Stimulated activated CD8-positive, alpha-beta memory T cell treated with anti-CD3 and anti-CD28 coated beads, Interleukin-4, amount 100 ng/mL, for 1 hour (primary cell): ENCODE data around the gene KLF1.
"Not testable (repeated sequence)": the region's sequence is repeated elsewhere in the genome, so short reads cannot be mapped to it uniquely, and the experiment has no call there.

ENCODE experiments used
- DNase-seq, 2 donors: peaks; one replicate each; pipeline ENCODE4 v3.0.0-alpha.2; 2020; ENCODE audit warnings: low read depth in 2 of 2, low spot score in 1 of 2

Gene KLF1

DNA sequence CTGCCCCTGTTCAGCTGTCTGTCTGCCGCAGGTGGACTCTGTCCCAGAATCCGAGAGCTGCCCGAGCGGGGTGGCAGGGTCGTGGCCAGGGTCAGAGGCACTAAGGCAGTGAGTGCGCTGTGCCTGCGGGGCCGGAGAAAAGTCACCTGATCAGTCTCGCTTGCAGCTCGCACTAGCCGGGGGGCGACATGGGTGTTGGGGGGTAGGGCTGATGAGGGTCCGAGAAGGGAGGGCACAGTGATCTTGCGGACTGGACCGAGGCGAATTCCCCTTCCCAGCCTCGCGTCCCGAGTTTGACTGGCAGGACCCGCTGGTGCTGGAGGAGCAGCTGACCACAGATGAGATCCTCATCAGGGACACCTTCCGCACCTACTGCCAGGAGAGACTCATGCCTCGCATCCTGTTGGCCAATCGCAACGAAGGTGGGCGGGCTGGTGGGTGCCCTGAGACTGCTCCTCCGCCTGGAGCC, 4.6 kb upstream of the KLF1 start:
- DNase-seq = no peak

DNA sequence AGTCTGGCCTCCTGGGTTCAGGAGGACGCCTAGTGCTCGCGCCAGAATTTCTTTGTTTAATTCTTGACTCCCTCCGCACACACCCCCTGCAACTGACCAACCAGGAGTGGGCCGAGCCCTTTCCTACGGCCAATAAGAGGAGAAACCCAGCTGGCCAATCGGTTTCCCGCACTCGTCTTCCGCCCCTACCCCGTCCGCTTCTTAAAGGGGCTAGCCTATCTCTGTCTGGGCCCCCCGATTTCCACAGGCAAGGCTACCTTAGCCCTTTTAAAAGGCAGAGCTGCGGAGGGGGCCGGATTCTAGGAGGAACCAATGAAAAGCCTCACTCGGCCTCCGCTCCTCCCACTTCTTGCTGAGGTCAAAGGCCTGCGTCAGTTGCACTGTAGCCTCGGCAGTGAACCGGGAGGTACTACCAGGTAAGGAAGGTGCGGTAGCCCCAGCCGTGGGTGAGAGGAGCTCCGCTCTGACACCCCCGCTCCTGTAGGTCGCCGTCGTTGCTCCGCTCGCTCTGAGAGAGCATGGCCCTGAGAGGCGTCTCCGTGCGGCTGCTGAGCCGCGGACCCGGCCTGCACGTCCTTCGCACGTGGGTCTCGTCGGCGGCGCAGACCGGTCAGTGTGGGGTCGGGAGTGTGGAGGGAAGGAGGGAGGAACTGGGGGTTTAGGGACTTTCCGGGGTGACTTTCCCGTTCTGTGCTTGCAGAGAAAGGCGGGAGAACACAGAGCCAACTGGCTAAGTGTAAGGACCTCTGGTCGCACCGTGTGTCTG, 4.0 kb upstream of the KLF1 start, which contains the start of gene GCDH:
Gene GCDH (plus strand): TSS at position 374 of the 766 bp plus-strand sequence. CDS start 145 bp downstream, at position 519.
- DNase-seq = peak; percentile 87 to 93

DNA sequence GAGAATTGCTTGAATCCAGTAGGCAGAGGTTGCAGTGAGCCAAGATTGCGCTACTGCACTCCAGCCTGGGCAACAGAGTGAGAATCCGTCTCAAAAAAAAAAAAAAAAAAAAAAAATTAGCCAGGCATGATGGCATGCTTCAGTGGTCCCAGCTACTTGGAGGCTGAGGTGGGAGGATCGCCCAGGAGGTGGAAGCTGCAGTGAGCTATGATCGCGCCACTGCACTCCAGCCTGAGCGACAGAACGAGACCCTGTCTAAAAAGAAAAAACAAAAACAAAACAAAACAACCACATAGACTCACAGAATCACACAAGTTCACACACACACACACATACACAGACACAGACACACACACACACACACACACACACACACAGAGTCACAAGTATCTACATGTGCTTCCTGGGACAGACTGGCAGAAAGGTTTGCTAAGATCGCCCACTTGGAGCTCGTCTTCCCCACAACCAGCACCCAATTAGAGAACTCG, 3.3 kb upstream of the KLF1 start:
- not testable (repeated sequence) for DNase-seq

DNA sequence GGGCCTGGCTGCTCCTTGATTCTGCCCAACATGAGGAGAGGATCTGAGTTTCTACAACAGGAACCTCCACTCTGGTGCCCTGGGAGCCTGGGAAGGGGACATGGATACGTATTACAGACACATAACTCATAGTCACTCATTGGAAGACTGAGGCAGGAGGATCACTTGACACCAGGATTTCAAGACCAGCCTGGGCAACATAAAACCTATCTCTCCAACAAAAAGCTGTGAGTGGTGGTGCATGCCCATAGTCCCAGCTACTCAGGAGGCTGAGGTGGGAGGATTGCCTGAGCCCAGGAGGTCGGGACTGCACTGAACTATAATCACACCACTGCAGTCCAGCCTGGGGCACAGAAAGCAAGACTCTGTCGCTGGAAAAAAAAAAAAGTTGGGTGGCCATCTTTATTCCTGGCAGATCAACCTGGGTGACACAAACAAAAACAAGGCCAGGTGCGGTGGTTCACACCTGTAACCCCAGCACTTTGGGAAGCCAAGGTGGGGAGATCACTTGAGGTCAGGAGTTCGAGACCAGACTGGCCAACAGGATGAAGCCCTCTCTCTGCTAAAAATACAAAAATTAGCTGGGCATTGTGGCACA, 1.1 kb upstream of the KLF1 start:
- DNase-seq = no peak

DNA sequence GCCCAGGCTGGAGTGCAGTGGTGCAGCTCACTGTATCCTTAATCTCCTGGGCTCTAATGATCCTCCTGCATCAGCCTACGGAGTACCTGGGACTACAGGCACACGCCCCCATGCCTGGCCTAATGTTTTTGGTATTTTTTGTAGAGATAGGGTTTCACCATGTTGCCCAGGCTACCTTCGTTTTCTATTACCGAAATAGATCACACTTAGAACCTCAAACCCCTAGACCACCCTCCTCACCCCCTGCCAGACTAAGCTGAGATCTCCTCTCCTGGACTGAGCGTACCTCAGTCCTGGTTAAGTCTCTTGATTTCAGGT, 391 bp downstream of the KLF1 start:
- DNase-seq = no peak

DNA sequence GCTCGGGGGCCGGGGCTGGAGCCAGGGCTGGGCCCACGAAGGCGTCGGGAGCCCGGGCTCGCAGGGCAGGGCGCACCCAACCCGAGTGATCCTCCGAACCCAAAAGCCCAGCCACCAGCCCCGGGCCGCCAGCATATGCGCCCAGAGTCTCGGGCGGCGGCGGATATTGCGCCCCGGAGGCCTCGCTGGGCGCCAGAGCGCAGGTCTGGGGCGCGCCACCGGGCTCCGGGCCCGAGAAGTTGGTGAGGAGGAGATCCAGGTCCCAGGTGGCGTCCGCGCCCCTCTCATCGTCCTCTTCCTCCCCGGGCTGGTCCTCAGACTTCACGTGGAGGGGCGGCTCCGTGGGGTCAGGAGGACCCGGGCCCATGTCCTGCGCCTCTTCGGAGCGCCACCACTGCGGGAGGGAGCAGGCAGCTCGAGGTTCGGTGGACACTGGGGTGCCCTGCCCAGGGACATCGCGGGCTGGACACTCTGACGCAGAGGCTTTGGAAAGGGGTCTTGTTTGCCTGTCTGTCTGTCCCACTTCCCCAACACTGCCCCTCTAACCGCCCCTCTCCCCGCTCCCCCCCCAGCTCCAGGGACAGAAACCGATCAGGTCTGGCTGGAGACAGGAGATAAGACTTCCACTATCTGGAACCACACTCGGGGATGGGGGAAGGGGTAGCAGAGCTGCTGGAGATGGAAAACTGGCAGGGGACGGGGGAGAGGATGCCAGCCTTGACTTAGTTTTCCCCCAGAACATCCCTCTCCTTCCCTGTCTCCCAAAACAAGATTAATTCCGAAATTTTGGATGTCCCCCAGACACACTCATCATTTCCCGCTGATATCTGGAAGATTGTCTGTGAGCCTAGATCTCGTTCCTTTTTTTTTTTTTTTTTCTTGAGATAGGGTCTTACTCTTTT, 1.0 kb downstream of the KLF1 start:
- no peak for DNase-seq

DNA sequence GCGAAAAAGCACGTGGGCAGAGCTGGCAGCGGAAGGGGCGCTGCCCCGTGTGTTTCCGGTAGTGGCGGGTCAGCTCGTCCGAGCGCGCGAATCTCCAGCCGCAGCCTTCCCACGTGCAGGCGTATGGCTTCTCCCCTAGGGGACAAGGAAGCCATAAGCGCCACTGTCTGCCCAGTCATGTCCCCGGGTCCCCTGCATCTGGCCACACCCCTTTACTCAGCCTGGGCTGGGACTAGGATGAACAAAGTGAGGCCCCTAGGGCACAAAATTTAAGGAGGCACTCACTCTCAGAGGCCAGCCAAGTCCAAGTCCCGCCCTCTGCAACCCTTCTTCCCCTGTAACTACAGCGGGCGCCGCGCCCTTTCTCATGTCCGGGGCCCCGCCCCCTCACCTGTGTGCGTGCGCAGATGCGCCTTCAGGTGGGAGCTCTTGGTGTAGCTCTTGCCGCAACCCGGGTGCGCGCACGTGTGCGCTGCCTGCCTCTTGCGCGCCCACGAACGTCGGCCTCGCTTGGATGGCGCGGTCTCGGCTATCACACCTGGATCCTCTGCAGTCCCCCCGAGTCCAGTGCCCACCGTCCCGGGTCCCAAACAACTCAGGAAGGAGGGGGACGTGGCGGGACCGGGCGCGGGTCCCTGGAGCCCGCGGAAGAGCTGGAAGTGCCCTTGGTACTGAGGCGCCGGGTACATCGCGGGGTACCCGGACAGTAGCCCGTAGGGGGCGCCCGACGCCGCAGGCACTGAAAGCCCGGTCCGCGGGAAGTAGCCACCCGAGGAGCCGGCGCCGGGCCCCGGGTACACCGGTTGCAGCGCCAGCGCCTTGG, 1.9 kb downstream of the KLF1 start:
- peak; percentile 57 to 67 for DNase-seq

DNA sequence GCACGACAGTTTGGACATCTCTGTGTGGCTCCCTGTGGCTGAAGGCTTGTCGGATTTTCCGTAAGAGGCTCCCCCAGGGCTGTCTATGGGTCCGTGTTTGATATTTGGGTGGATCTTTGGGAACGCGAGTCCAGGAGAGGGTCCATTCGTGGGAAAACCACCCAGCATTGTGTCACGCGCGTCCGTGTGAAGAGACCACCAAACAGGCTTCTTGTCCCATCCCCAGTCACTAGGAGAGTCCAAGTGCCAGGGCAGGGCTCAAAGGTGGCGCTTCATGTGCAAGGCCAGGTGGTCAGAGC, 2.4 kb downstream of the KLF1 start:
- no peak for DNase-seq

DNA sequence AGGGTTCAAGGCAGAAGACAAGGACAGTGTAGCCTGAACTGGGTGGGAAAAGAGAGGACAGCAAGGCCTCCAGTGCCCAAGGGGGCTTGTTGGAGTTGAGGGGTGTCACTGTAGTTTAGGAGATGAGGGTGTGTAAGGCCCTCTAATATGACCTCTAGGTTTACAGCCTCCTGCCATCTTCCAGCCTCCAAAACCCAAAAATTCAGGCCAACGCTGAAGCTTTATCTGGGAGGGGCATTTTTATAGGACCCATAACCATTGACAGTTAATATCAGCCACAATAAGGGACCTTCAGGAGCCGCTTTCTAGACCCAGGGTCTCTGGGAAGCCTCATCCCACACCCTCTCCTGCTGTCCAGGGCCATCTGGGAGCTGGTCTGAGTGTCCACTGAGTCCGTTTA, 2.8 kb downstream of the KLF1 start:
- DNase-seq = no peak

DNA sequence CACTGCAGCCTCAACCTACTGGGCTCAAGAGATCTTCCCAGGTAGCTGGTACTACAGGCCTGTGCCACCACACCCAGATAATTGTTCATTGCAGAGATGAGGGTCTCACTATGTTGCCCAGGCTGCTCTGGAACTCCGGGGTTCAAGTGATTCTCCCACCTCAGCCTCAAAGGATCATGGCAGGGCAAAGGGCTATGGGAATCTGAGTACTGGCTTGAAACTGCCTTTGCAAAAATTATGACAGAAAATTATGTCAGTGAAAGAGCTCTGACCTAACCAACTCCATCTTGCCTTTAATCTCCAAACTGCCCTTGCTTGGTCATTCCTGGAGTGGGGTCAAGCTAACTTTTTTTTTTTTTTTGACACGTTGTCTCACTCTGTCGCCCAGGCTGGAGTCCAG, 4.4 kb downstream of the KLF1 start:
- DNase-seq = no peak

DNA sequence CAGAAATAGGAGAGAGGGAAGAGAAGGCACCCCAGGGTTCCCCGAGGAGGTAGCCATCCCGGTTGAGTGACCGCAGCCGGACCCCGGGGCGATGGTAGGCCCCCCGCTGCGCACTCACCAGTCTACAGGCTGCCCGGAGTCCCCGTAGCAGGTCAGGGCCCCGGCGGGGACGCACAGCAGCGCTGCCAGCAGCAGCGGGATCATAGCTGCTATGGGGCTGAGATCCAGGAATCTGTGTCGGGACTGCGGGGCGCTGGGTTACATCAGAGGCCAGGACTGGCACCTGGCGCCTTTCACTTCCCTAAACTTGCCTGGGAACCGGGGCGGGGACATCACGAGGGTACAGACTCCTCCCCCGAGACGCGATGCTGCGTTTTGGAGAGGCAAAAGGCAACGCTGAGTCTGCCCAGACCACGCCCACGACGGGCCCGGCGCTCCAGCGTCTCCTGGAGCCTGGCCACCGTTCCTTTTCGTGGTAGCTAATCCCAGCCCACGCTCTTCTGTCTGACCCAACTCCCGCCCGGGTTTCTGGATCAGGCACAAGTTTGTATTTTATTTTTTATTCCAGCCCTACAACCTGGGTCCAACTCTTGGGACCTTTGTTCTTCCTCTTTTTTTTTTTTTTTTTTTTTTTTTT, 5.7 kb downstream of the KLF1 start, which contains the start of gene DNASE2:
Gene DNASE2 (minus strand): TSS at position 278 of the 637 bp plus-strand sequence. CDS start 74 bp downstream, at position 204.
- DNase-seq = peak; percentile 65 to 75

DNA sequence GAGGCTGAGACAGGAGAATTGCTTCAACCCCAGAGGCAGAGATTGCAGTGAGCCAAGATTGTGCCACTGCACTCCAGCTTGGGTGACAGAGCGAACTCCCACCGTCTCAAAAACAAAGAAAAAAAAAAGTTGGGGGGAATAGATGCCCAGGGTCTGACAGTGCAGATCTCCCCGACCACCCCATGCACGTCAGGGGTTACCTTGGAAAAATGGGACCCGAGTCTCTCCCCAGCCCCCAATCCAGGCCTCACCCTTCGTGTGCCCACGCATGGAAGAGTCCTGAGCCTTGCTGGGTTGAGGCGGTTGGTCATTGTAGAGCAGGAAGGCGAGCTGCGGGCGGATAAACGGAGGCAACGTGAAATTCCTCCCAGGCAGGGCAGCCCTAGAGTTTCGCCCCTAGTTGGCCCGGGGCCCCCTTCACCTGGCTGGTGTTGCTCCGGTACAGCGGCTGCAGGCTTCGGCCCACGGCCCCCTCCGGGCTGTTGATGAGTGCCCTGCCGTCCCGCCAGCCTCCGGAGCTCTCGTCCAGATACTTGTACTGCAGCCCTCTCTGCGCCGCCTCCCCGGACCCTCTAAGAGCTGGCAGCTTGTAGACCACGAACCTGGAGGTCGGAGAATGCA, 6.3 kb downstream of the KLF1 start:
- DNase-seq = no peak

DNA sequence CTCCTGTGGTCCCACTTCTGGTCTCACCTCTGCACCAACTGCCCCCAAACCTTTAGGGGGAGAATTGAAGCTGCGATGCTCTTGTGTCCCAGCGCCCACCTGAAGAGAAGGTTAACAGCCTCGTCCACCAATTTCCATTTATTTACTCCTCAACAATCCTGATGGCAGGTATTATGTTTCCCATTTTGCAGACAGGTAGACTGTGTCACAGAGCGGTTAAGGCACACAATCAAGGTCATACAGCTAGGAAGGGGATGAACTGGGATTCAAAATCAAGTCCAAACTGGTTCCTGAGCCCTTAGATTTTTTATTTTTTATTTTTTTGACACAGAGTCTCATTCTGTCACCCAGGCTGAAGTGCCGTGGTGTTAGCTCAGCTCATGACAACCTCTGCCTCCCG, 11.9 kb downstream of the KLF1 start:
- no peak for DNase-seq

DNA sequence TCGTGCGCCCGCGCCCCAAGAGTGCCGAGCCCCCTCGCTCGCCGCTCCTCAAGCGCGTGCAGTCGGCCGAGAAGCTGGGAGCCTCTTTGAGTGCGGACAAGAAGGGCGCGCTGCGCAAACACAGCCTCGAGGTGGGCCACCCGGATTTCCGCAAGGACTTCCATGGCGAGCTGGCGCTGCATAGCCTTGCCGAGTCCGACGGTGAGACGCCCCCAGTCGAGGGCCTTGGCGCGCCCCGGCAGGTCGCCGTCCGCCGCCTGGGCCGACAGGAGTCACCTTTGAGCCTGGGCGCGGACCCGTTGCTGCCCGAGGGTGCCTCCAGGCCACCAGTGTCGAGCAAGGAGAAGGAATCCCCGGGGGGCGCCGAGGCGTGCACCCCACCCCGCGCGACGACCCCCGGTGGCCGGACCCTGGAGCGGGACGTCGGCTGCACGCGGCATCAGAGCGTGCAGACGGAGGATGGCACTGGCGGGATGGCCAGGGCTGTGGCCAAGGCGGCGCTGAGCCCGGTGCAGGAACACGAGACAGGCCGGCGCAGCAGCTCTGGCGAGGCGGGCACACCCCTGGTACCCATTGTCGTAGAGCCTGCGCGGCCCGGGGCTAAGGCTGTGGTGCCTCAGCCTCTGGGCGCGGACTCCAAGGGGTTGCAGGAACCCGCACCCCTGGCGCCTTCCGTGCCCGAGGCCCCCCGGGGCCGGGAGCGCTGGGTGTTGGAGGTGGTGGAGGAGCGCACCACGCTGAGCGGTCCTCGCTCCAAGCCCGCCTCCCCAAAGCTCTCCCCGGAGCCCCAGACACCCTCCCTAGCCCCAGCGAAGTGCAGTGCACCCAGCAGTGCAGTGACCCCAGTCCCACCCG, 12.9 kb downstream of the KLF1 start:
- DNase-seq = no peak

DNA sequence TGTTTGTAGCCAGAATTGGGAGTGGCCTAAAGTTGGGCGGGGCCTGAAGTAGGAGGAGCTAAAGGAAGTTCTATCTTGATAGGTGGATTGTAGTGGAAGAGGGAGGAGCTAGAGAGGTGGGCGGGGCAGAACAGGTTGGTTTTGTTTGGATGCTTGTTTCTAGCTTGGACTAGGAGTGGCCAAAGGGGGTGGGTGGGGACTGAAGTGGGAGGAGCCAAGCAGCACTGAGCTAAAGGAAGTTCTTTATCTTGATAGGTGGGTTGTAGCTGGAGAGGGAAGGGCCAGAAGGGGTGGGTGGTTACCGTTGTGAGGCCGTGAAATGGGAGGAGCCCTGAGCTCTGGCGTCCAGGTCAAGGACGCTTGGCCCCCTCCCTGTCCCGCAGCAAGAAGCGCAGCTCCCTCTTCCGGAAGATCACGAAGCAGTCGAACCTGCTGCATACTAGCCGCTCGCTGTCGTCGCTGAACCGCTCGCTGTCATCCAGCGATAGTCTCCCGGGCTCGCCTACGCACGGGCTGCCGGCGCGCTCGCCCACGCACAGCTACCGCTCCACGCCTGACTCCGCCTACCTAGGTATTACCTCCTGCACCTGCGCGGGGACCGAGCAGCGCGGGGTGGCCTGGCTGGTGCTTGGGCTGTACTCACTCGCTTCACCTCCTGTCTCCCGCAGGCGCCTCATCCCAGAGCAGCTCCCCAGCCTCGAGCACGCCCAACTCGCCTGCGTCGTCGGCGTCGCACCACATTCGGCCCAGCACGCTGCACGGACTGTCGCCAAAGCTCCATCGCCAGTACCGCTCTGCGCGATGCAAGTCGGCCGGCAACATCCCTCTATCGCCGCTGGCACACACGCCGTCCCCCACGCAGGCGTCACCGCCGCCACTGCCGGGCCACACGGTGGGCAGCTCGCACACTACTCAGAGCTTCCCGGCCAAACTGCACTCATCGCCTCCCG, 13.8 kb downstream of the KLF1 start:
- no peak for DNase-seq

DNA sequence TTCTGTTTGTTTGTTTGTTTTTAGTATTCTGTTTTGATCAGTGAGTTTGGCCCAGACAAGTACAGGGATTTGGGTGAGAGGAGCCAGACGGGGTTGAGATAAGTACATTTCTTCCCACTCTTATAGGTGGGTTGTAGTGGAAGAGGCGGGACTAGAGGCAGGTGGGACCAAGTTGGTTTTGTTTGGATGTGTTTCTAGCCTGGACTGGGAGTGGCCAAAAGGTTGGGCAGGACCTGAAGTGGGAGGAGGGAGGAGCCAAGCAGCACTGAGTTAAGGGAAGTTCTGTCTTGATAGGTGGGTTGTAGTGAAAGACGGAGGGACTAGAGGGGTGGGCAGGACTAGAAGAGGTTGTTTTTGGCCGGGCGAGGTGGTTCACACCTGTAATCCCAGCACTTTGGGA, 14.7 kb downstream of the KLF1 start:
- DNase-seq = no peak

DNA sequence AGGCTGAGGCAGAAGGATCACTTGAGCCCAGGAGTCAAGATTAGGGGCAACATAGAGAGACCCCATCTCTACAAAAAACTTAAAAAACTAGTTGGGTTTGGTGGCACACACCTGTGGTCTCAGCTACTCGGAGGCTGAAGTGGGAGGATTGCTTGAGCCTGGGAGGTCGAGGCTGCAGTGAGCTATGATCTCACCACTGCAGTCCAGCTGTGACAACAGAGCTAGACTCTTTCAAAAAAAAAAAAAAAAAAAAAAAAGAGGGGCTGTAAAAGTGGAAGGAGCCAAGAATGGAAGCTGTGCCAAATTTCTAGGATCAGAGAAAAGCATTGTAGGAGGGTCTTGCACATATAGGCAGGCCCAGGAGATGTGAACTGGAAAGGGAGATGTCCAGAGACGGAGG, 15.3 kb downstream of the KLF1 start:
- DNase-seq = no peak

DNA sequence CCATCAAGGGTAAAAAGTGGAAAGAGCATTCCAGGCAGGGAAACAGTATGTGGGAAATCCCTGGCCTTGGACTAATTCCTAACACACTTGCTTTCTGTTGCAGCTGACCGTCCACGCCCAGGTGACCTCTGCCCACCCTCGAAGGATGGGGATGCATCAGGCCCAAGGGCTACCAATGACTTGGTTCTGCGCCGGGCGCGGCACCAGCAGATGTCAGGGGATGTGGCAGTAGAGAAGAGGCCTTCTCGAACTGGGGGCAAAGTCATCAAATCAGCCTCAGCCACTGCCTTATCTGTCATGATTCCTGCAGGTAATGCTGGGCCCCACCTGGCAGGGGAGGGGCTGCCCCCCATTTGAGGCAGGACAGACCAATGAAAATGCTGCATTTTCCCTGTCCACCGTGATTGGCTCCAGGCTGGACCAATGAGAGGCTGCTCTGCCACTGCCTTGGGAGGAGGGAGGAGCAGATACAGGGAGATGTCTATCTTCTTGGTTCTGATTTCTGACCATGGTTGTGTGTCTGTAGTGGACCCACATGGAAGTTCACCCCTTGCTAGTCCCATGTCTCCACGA, 18.4 kb downstream of the KLF1 start:
- no peak for DNase-seq
